ENCODE results near the gene BMP8A. TPM values are rescaled to one million over a fixed set of nuclear protein-coding genes. Genes with fewer than 3 reads are reported as not detected.

The BMP8A gene
- total and polyA plus RNA-seq, 8 donors, result not detected

DNA sequence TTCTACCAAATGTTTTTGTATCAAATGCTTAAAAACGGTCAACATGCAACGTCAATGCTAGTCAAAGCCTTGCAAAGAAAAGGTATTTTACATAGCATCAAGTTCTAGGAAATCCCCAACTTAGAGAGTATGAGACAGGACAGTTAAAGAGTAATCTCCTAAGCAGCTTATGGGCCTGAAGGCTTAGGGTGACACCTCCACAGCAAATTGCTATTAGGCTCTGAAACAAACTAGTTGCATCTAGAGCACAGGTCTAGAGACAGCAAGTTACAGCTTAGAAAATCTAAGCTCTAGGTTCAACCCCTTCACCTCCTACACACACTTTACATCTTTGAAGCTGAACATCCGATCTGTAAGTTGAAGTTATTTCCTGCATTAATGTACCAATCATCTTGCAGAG lies 71.5 kb downstream of the BMP8A start:
- 74 to 87% (median 83%) methylated on average over 3 of the region's 3 CpGs for WGBS, 5 donors
- DNase-seq, result no peak
- no peaks in the 10 kb centered on the region for H3K9me3 ChIP-seq
- H3K27me3 ChIP-seq, result no peaks in the 10 kb centered on the region
- peaks cover 80 to 94% (median 91%) of the 10 kb centered on the region in 4 donors for H3K36me3 ChIP-seq
- no peak overlapping the region for H3K27ac ChIP-seq
- H3K4me3 ChIP-seq, result no peak overlapping the region
- peaks cover 0 to 38% (median 31%) of the 10 kb centered on the region in 4 donors for H3K4me1 ChIP-seq
- no peak for TF ChIP-seq POLR2AphosphoS5 (IDR thresholded peaks at IDR 0.05)
- TF ChIP-seq EP300 (IDR thresholded peaks at IDR 0.05), result no peak
- TF ChIP-seq, protein P1, sequence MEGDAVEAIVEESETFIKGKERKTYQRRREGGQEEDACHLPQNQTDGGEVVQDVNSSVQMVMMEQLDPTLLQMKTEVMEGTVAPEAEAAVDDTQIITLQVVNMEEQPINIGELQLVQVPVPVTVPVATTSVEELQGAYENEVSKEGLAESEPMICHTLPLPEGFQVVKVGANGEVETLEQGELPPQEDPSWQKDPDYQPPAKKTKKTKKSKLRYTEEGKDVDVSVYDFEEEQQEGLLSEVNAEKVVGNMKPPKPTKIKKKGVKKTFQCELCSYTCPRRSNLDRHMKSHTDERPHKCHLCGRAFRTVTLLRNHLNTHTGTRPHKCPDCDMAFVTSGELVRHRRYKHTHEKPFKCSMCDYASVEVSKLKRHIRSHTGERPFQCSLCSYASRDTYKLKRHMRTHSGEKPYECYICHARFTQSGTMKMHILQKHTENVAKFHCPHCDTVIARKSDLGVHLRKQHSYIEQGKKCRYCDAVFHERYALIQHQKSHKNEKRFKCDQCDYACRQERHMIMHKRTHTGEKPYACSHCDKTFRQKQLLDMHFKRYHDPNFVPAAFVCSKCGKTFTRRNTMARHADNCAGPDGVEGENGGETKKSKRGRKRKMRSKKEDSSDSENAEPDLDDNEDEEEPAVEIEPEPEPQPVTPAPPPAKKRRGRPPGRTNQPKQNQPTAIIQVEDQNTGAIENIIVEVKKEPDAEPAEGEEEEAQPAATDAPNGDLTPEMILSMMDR (IDR thresholded peaks at IDR 0.05), result no peak
- TF ChIP-seq POLR2A (IDR thresholded peaks at IDR 0.05), result no peak
- intact Hi-C loops (cut with DNase I; ENCODE audit: low total_unique reads), result no loop called here

DNA sequence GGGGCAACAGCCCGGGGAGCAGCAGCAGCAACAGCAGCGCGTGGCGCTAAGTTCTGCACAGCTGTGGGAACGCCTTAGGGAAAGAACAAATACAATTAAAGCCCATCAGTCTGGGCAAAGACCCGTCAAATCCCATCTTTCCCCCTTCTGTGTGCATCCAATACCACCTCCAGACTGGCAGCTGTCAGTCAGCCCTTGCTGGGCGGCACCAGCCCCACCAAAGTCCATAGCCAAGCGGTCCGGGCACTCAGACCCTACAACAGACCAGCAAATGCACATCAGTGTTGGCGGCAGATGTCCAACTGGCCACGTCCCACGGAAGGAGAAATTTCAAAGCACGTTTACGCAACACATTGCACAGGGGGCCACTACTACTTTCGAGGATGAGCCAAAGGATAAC lies 72.2 kb downstream of the BMP8A start:
- no peak for DNase-seq
- no peaks in the 10 kb centered on the region for H3K27me3 ChIP-seq
- H3K4me3 ChIP-seq, result no peak overlapping the region
- intact Hi-C loops (cut with DNase I; ENCODE audit: low total_unique reads), result no loop called here
- H3K36me3 ChIP-seq, result peaks cover 86 to 100% (median 99%) of the 10 kb centered on the region in 4 donors
- H3K27ac ChIP-seq, result no peak overlapping the region
- 89 to 92% (median 91%) methylated on average over 14 to 15 of the region's 15 CpGs for WGBS, 5 donors
- TF ChIP-seq, protein P1 (IDR thresholded peaks at IDR 0.05), result no peak
- TF ChIP-seq EP300 (IDR thresholded peaks at IDR 0.05) (no peak), POLR2A (IDR thresholded peaks at IDR 0.05) (no peak), POLR2AphosphoS5 (IDR thresholded peaks at IDR 0.05) (no peak)
- no peaks in the 10 kb centered on the region for H3K9me3 ChIP-seq
- H3K4me1 ChIP-seq, result peaks cover 0 to 39% (median 34%) of the 10 kb centered on the region in 4 donors

DNA sequence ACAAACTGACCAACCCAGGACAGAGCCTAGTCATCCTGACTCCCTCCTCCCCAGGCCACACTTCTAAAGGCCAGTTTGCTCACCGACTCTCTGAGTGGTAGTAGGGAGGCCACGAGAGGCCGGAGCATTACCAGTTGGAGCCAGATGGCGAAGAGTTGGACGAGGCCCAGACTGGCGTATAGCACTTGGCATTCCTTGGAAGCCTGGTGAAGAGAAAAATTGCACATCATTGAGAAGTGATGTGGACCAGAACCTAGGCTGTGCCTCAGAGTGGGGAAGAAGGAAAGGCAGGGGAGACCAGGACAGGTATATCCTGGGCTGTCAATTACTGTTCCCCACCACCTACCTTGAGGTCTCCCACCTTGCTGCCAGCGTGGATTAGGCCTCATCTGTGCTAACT lies 72.9 kb downstream of the BMP8A start:
- intact Hi-C loops (cut with DNase I; ENCODE audit: low total_unique reads), result no loop called here
- H3K4me1 ChIP-seq, result peaks cover 0 to 40% (median 36%) of the 10 kb centered on the region in 4 donors
- no peak overlapping the region for H3K4me3 ChIP-seq
- 58 to 83% (median 68%) methylated on average over 7 of the region's 7 CpGs for WGBS, 5 donors
- no peak overlapping the region for H3K27ac ChIP-seq
- no peak for TF ChIP-seq POLR2A (IDR thresholded peaks at IDR 0.05)
- TF ChIP-seq EP300 (IDR thresholded peaks at IDR 0.05), result no peak
- TF ChIP-seq POLR2AphosphoS5 (IDR thresholded peaks at IDR 0.05), result no peak
- TF ChIP-seq, protein P1 (IDR thresholded peaks at IDR 0.05), result no peak
- H3K27me3 ChIP-seq, result no peaks in the 10 kb centered on the region
- DNase-seq, result peak in 1 of 2 donors; percentile 37
- H3K36me3 ChIP-seq, result peaks cover 89 to 100% (median 99%) of the 10 kb centered on the region in 4 donors
- no peaks in the 10 kb centered on the region for H3K9me3 ChIP-seq

DNA sequence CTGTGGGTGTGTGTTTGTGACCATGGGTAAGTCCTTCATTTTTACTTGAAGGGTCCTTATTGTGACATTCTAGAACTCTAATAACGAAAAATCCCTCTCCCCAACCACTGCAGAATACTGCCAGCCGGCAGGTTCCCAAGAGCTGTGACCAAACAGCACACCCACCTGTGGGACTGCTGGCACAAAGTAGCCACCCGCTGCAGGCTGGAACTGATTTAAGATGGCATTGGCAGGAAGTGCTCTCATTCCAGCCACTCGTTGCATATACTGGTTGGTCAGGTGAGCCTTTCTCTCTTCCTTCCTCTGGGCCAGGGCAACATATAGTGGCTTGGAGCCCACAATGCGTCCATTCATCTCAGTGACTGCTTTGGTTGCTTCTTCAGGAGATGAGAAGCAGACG lies 73.5 kb downstream of the BMP8A start:
- TF ChIP-seq POLR2A (IDR thresholded peaks at IDR 0.05), result no peak
- no peak for DNase-seq
- no peaks in the 10 kb centered on the region for H3K27me3 ChIP-seq
- peaks cover 92 to 100% (median 100%) of the 10 kb centered on the region in 4 donors for H3K36me3 ChIP-seq
- H3K9me3 ChIP-seq, result no peaks in the 10 kb centered on the region
- peaks cover 0 to 46% (median 41%) of the 10 kb centered on the region in 4 donors for H3K4me1 ChIP-seq
- H3K4me3 ChIP-seq, result no peak overlapping the region
- WGBS, 5 donors, result 74 to 88% (median 76%) methylated on average over 6 of the region's 6 CpGs
- intact Hi-C loops (cut with DNase I; ENCODE audit: low total_unique reads), result no loop called here
- no peak overlapping the region for H3K27ac ChIP-seq

DNA sequence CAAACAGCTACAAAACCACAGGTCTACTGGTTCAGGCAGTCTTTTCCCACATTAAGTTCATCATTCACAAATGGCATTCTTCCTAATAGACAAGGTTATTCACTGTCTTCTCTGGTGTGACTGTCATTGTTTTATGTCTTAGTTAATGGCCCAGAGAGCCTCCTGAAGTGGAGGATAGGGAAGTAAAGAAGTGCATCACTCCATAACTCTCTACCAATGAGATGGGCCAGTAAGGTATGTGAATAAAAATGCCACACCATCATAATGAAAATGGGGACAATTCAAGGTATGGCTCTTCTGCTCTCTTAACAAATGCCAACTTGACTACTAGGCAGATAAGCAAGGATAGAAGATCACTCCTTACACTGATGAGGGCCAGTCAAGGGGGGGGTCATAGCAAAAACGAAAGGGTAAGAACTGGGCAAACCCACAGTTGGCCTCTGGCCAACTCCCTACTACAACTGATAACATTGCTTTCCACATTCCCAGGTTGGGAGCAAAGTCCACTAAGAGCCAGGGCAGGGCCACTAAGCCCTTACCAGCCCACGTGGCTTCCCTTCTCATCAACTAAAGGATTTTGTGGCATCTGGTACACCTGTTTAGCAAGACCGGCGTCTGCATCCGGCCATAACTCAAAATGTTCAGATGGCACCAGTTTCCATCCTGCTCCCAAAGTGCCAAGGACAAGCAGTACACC lies 75.2 kb downstream of the BMP8A start:
- peak; percentile 90 to 93 for DNase-seq

More for the DNA sequence above, 75.2 kb downstream of the BMP8A start:
- H3K4me3 ChIP-seq, result no peak overlapping the region
- TF ChIP-seq POLR2AphosphoS5 (IDR thresholded peaks at IDR 0.05), result peak in 2 of 3 donors; percentile 35 to 82
- TF ChIP-seq, protein P1 (IDR thresholded peaks at IDR 0.05), result no peak
- peaks cover 0 to 62% (median 51%) of the 10 kb centered on the region in 4 donors for H3K4me1 ChIP-seq
- intact Hi-C loops (cut with DNase I; ENCODE audit: low total_unique reads), result no loop called here
- 27 to 57% (median 34%) methylated on average over 5 of the region's 5 CpGs for whole genome bisulfite sequencing, 5 donors
- H3K9me3 ChIP-seq, result no peaks in the 10 kb centered on the region
- no peaks in the 10 kb centered on the region for H3K27me3 ChIP-seq
- H3K36me3 ChIP-seq, result peaks cover 92 to 100% (median 100%) of the 10 kb centered on the region in 4 donors
- peak overlapping the region in 2 of 5 donors; percentile 16 to 53 for H3K27ac ChIP-seq
